ENCODE data around the gene SRRT.

SRRT gene

GRCh38 chr7:100882785-100883526 is 8.1 kb downstream of the SRRT start:
- Mint-ChIP-seq H3K27me3 (no peaks in the 10 kb centered on the region), H3K36me3 (ENCODE audit: low read depth) (peaks cover 100% of the 10 kb centered on the region), H3K27ac (peak overlapping the region; percentile 27), H3K4me1 (ENCODE audit: low read depth) (peaks cover 68% of the 10 kb centered on the region), H3K4me3 (no peak overlapping the region), H3K9me3 (no peaks in the 10 kb centered on the region)
- no peak for DNase-seq

DNA sequence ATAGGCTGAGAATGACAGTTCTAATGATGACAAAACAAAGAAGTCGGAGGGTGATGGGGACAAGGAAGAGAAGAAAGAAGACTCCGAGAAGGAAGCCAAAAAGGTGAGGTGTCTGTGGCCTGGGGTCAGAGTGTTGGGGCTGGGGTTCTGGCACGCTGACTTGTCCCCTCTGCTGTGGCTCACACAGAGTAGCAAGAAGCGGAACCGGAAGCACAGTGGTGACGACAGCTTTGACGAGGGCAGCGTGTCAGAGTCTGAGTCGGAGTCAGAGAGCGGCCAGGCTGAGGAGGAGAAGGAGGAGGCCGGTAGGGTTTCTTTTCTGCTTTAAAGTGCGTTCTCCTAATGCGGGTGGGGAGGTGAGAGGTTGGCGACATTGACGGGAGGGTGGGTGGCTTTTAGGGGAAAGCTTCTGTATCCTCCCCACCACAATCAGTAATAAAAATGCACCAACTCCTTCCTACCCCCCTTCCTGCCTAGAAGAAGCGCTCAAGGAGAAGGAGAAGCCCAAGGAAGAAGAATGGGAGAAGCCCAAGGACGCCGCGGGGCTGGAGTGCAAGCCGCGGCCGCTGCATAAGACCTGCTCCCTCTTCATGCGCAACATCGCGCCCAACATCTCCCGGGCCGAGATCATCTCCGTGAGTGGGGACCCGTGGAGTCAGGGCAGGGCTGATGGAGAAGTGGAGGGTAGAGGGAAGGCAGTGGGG is 10.0 kb downstream of the SRRT start:
- peak overlapping the region; percentile 91 for H3K27ac Mint-ChIP-seq
- no peaks in the 10 kb centered on the region for H3K27me3 Mint-ChIP-seq
- H3K9me3 Mint-ChIP-seq: no peaks in the 10 kb centered on the region
- H3K36me3 Mint-ChIP-seq (ENCODE audit: low read depth): peaks cover 93% of the 10 kb centered on the region
- H3K4me3 Mint-ChIP-seq: peak overlapping the region; percentile 63
- no peak for DNase-seq
- peaks cover 56% of the 10 kb centered on the region for H3K4me1 Mint-ChIP-seq (ENCODE audit: low read depth)

DNA sequence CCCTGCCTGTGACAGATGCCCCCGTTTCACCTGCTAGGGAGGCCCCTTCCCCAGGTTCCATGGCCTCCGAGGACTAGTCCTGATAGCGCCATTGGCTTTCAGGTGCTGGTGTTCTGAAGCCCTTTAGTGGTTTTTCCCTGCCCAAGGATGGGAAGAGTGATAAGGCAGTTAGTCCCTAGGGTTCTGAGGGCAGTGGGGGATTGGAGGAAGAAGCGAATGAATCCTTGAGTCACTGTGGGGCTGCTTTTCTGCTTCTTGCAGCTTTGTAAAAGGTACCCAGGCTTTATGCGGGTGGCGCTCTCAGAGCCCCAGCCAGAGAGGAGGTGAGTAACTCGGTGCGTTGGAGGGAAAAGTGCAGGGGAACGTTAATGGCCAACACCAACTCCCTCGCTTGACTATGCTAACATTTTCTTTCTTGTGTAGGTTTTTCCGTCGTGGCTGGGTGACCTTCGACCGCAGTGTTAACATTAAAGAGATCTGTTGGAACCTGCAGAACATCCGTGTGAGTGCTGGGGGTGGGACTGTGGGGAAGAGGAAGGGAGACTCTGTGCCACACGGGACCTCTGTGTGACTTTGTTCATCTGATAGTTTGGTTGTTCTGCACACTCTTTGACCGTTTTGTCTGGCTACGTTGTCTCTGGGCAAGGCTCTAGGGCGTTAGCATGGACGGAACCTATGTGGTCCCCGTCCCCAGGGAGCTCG is 10.7 kb downstream of the SRRT start:
- peak overlapping the region; percentile 91 for H3K27ac Mint-ChIP-seq
- peaks cover 86% of the 10 kb centered on the region for H3K36me3 Mint-ChIP-seq (ENCODE audit: low read depth)
- H3K4me3 Mint-ChIP-seq: peak overlapping the region; percentile 63
- H3K27me3 Mint-ChIP-seq: peaks cover under 1% of the 10 kb centered on the region
- peaks cover 57% of the 10 kb centered on the region for H3K4me1 Mint-ChIP-seq (ENCODE audit: low read depth)
- DNase-seq: no peak
- no peaks in the 10 kb centered on the region for H3K9me3 Mint-ChIP-seq

- H3K9me3 Mint-ChIP-seq: no peaks in the 10 kb centered on the region
- DNase-seq: no peak
- H3K36me3 Mint-ChIP-seq (ENCODE audit: low read depth): peaks cover 79% of the 10 kb centered on the region
- H3K27me3 Mint-ChIP-seq: peaks cover 6% of the 10 kb centered on the region
- H3K4me3 Mint-ChIP-seq: peak overlapping the region; percentile 83
- H3K27ac Mint-ChIP-seq: peak overlapping the region; percentile 91
- peaks cover 57% of the 10 kb centered on the region for H3K4me1 Mint-ChIP-seq (ENCODE audit: low read depth)
Measured at GRCh38 chr7:100886142-100886935, 11.4 kb downstream of the SRRT start.

DNA sequence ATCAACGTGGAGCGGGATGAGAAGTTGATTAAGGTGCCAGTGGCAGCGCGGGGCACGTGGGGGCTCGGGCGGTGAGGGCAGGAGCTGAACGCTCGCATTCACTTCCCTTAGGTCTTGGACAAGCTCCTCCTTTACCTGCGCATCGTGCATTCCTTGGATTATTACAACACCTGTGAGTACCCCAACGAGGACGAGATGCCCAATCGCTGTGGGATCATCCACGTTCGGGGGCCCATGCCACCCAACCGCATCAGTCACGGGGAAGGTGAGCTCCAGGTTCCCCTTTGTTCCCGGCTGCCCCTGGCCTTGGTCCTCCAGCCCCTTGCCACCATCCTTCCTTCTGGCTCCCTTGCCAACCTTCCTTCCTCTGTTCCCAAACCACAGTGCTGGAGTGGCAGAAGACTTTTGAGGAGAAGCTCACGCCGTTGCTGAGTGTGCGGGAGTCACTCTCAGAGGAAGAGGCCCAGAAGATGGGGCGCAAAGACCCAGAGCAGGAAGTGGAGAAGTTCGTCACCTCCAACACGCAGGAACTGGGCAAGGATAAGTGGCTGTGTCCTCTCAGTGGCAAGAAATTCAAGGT is 12.1 kb downstream of the SRRT start:
- peaks cover 72% of the 10 kb centered on the region for H3K36me3 Mint-ChIP-seq (ENCODE audit: low read depth)
- H3K9me3 Mint-ChIP-seq: no peaks in the 10 kb centered on the region
- peak overlapping the region; percentile 91 for H3K27ac Mint-ChIP-seq
- peaks cover 13% of the 10 kb centered on the region for H3K27me3 Mint-ChIP-seq
- peaks cover 60% of the 10 kb centered on the region for H3K4me1 Mint-ChIP-seq (ENCODE audit: low read depth)
- no peak for DNase-seq
- peak overlapping the region; percentile 83 for H3K4me3 Mint-ChIP-seq

- no peaks in the 10 kb centered on the region for H3K9me3 Mint-ChIP-seq
- peaks cover 19% of the 10 kb centered on the region for H3K27me3 Mint-ChIP-seq
- H3K4me3 Mint-ChIP-seq: peak overlapping the region; percentile 83
- peak overlapping the region; percentile 91 for H3K27ac Mint-ChIP-seq
- H3K4me1 Mint-ChIP-seq (ENCODE audit: low read depth): peaks cover 60% of the 10 kb centered on the region
- peak; percentile 66 for DNase-seq
- peaks cover 65% of the 10 kb centered on the region for H3K36me3 Mint-ChIP-seq (ENCODE audit: low read depth)
Measured at GRCh38 chr7:100887516-100888290, 12.8 kb downstream of the SRRT start.

GRCh38 chr7:100888291-100888987 is 13.5 kb downstream of the SRRT start:
- Mint-ChIP-seq H3K4me1 (ENCODE audit: low read depth) (peaks cover 57% of the 10 kb centered on the region), H3K36me3 (ENCODE audit: low read depth) (peaks cover 58% of the 10 kb centered on the region), H3K27me3 (peaks cover 25% of the 10 kb centered on the region), H3K27ac (peak overlapping the region; percentile 91), H3K9me3 (no peaks in the 10 kb centered on the region), H3K4me3 (peak overlapping the region; percentile 83)
- no peak for DNase-seq

DNA sequence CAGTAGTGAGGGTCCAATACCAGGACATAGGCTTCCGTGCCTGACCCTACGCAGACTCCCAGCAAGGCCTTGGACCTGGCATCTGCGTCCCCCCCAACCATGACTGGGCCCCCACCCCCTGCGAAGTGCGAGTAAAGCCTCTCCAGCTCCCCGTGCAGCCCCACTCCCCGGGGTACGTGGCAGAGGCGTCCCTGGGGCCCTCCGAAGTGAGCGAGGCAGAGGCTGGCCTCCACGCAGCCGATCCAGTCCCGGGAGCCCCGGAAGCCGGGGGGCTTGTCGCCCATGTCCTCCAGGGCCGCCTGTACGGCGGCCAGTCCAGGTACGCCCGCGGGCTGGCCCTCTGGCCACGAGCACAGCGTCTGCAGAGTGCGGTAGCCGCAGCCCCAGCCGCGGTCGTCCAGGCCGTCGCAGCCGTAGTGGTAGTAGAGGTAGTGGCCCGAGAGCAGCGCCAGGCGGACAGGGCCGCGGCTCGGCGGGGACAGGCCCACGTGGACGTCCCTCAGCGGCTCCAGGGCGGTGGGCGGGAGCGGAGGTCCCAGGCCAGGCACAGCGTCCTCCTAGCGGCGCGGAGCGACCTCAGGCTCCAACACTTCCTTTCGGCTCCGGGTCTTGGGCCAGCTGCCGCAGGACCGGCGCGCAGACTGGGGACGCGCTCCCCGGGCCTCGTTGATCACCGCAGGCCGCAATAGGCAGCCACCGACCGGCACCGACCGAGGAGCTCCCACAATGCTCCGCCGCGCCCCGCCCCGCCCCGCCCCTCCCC is 14.3 kb downstream of the SRRT start, which contains the start of gene UFSP1:
UFSP1 (minus strand) TSS at position 728 of the 763 bp plus-strand sequence; CDS start at position 284, 444 bp downstream.
- Mint-ChIP-seq H3K4me1 (ENCODE audit: low read depth) (peaks cover 52% of the 10 kb centered on the region), H3K36me3 (ENCODE audit: low read depth) (peaks cover 51% of the 10 kb centered on the region), H3K27ac (peak within 1 kb of the TSS; percentile 91), H3K9me3 (no peaks in the 10 kb centered on the region), H3K4me3 (peak within 1 kb of the TSS; percentile 83), H3K27me3 (peaks cover 31% of the 10 kb centered on the region)
- no peak for DNase-seq

- Mint-ChIP-seq H3K4me1 (ENCODE audit: low read depth) (peaks cover 40% of the 10 kb centered on the region), H3K36me3 (ENCODE audit: low read depth) (peaks cover 33% of the 10 kb centered on the region), H3K27me3 (peaks cover 37% of the 10 kb centered on the region), H3K4me3 (peak overlapping the region; percentile 83), H3K9me3 (no peaks in the 10 kb centered on the region), H3K27ac (peak overlapping the region; percentile 55)
- no peak for DNase-seq
Measured at GRCh38 chr7:100890653-100891567, 16.0 kb downstream of the SRRT start.

DNA sequence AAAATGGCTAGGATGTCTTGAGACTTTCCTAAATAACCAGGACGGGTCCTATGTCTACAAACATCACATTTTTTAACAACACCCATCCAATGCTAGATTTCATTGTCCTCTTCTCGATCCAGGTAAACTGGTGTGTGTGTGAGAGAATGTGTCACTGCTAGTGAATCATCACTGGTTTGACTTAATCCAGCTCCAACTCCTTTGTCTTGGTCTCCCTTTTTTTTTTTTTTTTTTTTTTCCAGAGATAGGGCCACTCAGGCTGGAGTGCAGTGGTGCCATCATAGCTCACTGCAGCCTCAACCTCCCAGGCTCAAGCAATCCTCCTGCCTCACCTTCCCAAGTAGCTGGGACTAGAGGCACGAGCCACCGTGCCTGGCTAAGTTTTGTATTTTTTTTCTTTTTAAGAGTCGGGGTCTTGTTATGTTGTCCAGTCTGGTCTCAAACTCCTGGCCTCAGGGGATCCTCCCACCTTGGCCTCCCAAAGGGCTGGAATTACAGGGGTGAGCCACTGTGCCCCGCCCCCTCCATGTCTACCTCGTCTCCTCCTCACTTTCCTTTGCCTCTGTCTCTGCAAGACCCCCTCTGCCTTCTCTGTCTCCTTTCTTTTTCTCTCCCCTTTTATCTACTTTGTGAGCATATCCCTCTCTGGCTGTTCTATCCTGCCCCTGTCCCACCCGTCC is 16.8 kb downstream of the SRRT start:
- H3K27ac Mint-ChIP-seq: peak overlapping the region; percentile 55
- DNase-seq: no peak
- peaks cover 25% of the 10 kb centered on the region for H3K36me3 Mint-ChIP-seq (ENCODE audit: low read depth)
- peaks cover 38% of the 10 kb centered on the region for H3K4me1 Mint-ChIP-seq (ENCODE audit: low read depth)
- H3K9me3 Mint-ChIP-seq: no peaks in the 10 kb centered on the region
- H3K4me3 Mint-ChIP-seq: peak overlapping the region; percentile 67
- H3K27me3 Mint-ChIP-seq: peaks cover 43% of the 10 kb centered on the region

All from activated T-cell treated with anti-CD3 and anti-CD28 coated beads, Interleukin-2, amount 50 U/mL, for 24 hours (primary cell).